Activated B cell treated with CpG ODN at 0.5 μM for 24 hours (primary cell): ENCODE results near the gene PDE3A. TPM values are rescaled to one million over a fixed set of nuclear protein-coding genes. Genes with fewer than 3 reads are reported as not detected.
"Not testable (repeated sequence)": the region's sequence is repeated elsewhere in the genome, so short reads cannot be mapped to it uniquely, and the experiment has no call there.

Source experiments
- ATAC-seq: fragments of 200-7000 bp; cut with Tn5 transposase; one replicate; pipeline ENCODE4 v1.10.0; 2021; ENCODE audit warnings: low read depth, mild to moderate bottlenecking, moderate library complexity
- CTCF ChIA-PET: fragments of 350-600 bp; sonication (Branson Sonifier 250); formaldehyde crosslinking; loops from one replicate; lab custom pipeline; 2021; ENCODE audit warnings: antibody characterized with exemption; lab: Charles Lee
- POLR2A ChIA-PET: fragments of 350-600 bp; sonication (Branson Sonifier 250); formaldehyde crosslinking; loops from one replicate; lab custom pipeline; 2021; ENCODE audit warnings: antibody characterized with exemption; lab: Charles Lee
- DNase-seq: peaks from one replicate; pipeline ENCODE4 v3.0.0; 2022
- H3K27ac Mint-ChIP-seq: one replicate; pipeline ENCODE4 v1.8.0; 2020; ENCODE audit warnings: mixed read lengths
- H3K27me3 Mint-ChIP-seq: one replicate; pipeline ENCODE4 v1.8.0; 2021; ENCODE audit warnings: mixed read lengths
- H3K36me3 Mint-ChIP-seq: one replicate; pipeline ENCODE4 v1.8.0; 2021; ENCODE audit warnings: low read depth, mixed read lengths
- H3K4me1 Mint-ChIP-seq: one replicate; pipeline ENCODE4 v1.8.0; 2021; ENCODE audit warnings: mixed read lengths
- H3K4me3 Mint-ChIP-seq: one replicate; pipeline ENCODE4 v1.8.0; 2020; ENCODE audit warnings: mild to moderate bottlenecking, mixed read lengths
- H3K9me3 Mint-ChIP-seq: one replicate; pipeline ENCODE4 v1.8.0; 2020; ENCODE audit warnings: mixed read lengths
- CTCF ChIP-seq: fragments of 200-600 bp; IDR thresholded peaks from one replicate; pipeline ENCODE4 v1.8.0; 2022; ENCODE audit warnings: antibody characterized with exemption, mild to moderate bottlenecking
- intact Hi-C: fragments of 100-400 bp; cut with micrococcal nuclease; formaldehyde crosslinking; loops from one replicate; pipeline ENCODE4 v1.15.1; 2024
- total RNA-seq: library from RNA; stranded (reverse); gene quantifications from 2 replicates; pipeline ENCODE4 v1.2.3, GENCODE V29; 2022

PDE3A gene
- total RNA-seq = not detected in 2 replicates

- Mint-ChIP-seq H3K36me3 (no peaks in the 10 kb centered on the region), H3K27ac (no peak within 1 kb of the TSS), H3K4me3 (no peak within 1 kb of the TSS), H3K27me3 (peaks cover 32% of the 10 kb centered on the region), H3K9me3 (no peaks in the 10 kb centered on the region), H3K4me1 (peaks cover 3% of the 10 kb centered on the region)
- ChIA-PET POLR2A (no interaction called here), CTCF (no interaction called here)
- TF ChIP-seq CTCF = no peak
- no peak for ATAC-seq
- intact Hi-C loops = no loop called here
- no peak for DNase-seq
Observed at GRCh38 chr12:20368114-20368650, at the start of gene PDE3A. Gene PDE3A, plus strand, starts transcription at chr12:20368537. Its CDS starts 748 bp downstream, at chr12:20369285.

DNA sequence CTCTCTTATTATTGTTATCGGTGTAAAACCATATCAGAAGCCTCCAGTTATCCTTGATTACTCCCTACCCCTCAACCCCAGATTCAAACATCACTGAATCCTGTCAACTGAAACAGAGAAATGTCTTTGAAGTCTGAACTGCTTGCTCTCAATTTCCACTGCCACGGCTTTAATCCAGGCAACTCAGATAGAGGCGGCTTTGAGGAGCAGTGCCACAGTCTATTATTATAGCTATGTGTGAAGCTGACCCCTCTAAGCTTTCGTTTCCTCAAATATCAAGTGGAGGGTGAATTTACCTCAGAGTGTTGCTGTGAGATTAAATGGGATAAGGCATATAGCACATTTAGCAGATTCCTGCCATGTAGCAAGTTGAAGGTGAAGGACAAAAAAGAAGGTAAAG, 49.0 kb upstream of the PDE3A start:
- H3K4me1 Mint-ChIP-seq = no peaks in the 10 kb centered on the region
- H3K9me3 Mint-ChIP-seq = no peaks in the 10 kb centered on the region
- POLR2A ChIA-PET = no interaction called here

GRCh38 chr12:20320552-20320951, 47.8 kb upstream of the PDE3A start:
- intact Hi-C loops = no loop called here
- no peak for ATAC-seq
- H3K36me3 Mint-ChIP-seq = no peaks in the 10 kb centered on the region
- ChIA-PET POLR2A (no interaction called here), CTCF (no interaction called here)
- H3K27ac Mint-ChIP-seq = no peak overlapping the region
- H3K4me1 Mint-ChIP-seq = no peaks in the 10 kb centered on the region
- no peaks in the 10 kb centered on the region for H3K27me3 Mint-ChIP-seq
- H3K9me3 Mint-ChIP-seq = no peaks in the 10 kb centered on the region
- no peak overlapping the region for H3K4me3 Mint-ChIP-seq
- TF ChIP-seq CTCF = no peak
- no peak for DNase-seq

More for the DNA sequence above, 49.0 kb upstream of the PDE3A start:
- Mint-ChIP-seq H3K27ac (no peak overlapping the region), H3K4me3 (no peak overlapping the region), H3K27me3 (no peaks in the 10 kb centered on the region), H3K36me3 (no peaks in the 10 kb centered on the region)
- DNase-seq = no peak
- CTCF ChIA-PET = no interaction called here
- no peak for TF ChIP-seq CTCF
- intact Hi-C loops = no loop called here
- ATAC-seq = no peak

DNA sequence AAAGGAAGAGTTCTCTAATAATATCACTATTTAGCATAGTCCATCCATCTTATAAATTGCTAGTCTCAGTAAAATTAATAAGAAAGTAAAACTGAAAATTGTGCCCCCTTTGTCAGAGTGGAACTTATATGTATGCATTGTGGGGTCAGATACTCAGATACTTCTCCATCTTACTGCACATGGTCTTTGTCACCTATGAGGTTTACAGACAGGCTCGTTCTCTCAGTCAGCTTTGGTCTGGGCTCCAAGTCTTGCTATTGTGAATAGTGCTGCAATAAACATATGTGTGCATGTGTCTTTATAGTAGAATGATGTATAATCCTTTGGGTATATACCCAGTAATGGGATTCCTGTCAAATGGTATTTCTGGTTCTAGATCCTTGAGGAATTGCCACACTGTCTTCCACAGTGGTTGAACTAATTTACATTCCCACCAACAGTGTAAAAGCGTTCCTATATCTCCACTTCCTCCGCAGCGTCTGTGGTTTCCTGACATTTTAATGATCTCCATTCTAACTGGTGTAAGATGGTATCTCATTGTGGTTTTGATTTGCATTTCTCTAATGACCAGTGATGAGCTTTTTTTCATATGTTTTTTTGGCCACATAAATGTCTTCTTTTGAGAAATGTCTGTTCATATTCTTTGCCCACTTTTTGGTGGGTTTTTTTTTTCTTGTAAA, 37.4 kb upstream of the PDE3A start:
- ATAC-seq, H3K4me1 Mint-ChIP-seq, H3K9me3 Mint-ChIP-seq, H3K27ac Mint-ChIP-seq, intact Hi-C loops, H3K36me3 Mint-ChIP-seq, CTCF ChIA-PET, DNase-seq, POLR2A ChIA-PET, H3K27me3 Mint-ChIP-seq, H3K4me3 Mint-ChIP-seq: not testable (repeated sequence)

DNA sequence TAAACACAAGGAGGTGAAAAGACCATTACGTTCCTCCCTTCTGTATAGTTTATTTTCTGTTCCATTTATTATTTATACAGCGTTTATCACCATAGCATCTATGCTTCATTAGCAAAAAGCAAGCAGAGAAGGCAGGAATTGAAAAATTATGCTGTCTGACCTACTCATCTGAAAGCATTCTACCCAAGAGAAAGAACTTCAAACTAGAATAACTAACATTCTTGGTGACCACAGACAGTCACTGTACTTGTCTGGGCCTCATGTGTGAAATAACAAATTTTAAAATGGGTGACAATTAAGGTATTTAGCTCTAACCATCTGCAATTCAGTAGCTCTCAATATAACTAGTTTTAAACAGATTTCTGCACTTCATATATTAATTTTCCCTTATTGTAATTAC, 29.3 kb upstream of the PDE3A start:
- no peak overlapping the region for H3K27ac Mint-ChIP-seq
- DNase-seq (no peak), ATAC-seq (no peak)
- H3K27me3 Mint-ChIP-seq = no peaks in the 10 kb centered on the region
- intact Hi-C loops = no loop called here
- no peaks in the 10 kb centered on the region for H3K36me3 Mint-ChIP-seq
- H3K9me3 Mint-ChIP-seq = peaks cover 5% of the 10 kb centered on the region
- no peak overlapping the region for H3K4me3 Mint-ChIP-seq
- H3K4me1 Mint-ChIP-seq = no peaks in the 10 kb centered on the region
- ChIA-PET CTCF (no interaction called here), POLR2A (no interaction called here)
- no peak for TF ChIP-seq CTCF
